Nephron (organoid): ENCODE measurements around the gene F2.

Experiments used
- H3K27ac Mint-ChIP-seq, 3 experiments: 2 replicates each; pipeline ENCODE4 v1.8.0; 2020; ENCODE audit warnings: mixed read lengths in 3 of 3, mild to moderate bottlenecking in 2 of 3, moderate library complexity in 1 of 3
- H3K27me3 Mint-ChIP-seq: 2 replicates; pipeline ENCODE4 v1.8.0; 2021; ENCODE audit warnings: low read depth, mild to moderate bottlenecking, moderate library complexity, mixed read lengths
- H3K36me3 Mint-ChIP-seq: 2 replicates; pipeline ENCODE4 v1.8.0; 2020; ENCODE audit warnings: low read depth, mixed read lengths
- H3K4me1 Mint-ChIP-seq: 2 replicates; pipeline ENCODE4 v1.8.0; 2020; ENCODE audit warnings: mixed read lengths
- H3K4me3 Mint-ChIP-seq, 3 experiments: 2 replicates each; pipeline ENCODE4 v1.8.0; 2020; ENCODE audit warnings: mild to moderate bottlenecking in 3 of 3, mixed read lengths in 3 of 3, moderate library complexity in 2 of 3
- H3K9me3 Mint-ChIP-seq: 2 replicates; pipeline ENCODE4 v1.8.0; 2020; ENCODE audit warnings: mixed read lengths
- TF ChIP-seq, protein P1 (sequence below), 3 experiments: fragments of 200-600 bp; sonication (generic); IDR thresholded peaks; one replicate each; pipeline ENCODE4 v1.5.0; 2021; ENCODE audit warnings: antibody characterized with exemption in 3 of 3; ENCODE audit not compliant: unreplicated experiment in 3 of 3

Gene F2

GRCh38 chr11:46674463-46675287 lies 44.3 kb upstream of the F2 start:
- Mint-ChIP-seq H3K9me3 (no peaks in the 10 kb centered on the region), H3K36me3 (peaks cover 49% of the 10 kb centered on the region), H3K4me1 (peaks cover 30% of the 10 kb centered on the region), H3K27ac (peak overlapping the region; percentile 90 to 95 (median 91)), H3K4me3 (peak overlapping the region in 2 of 3 experiments; percentile 2 to 44), H3K27me3 (no peaks in the 10 kb centered on the region)
- TF ChIP-seq, protein P1, sequence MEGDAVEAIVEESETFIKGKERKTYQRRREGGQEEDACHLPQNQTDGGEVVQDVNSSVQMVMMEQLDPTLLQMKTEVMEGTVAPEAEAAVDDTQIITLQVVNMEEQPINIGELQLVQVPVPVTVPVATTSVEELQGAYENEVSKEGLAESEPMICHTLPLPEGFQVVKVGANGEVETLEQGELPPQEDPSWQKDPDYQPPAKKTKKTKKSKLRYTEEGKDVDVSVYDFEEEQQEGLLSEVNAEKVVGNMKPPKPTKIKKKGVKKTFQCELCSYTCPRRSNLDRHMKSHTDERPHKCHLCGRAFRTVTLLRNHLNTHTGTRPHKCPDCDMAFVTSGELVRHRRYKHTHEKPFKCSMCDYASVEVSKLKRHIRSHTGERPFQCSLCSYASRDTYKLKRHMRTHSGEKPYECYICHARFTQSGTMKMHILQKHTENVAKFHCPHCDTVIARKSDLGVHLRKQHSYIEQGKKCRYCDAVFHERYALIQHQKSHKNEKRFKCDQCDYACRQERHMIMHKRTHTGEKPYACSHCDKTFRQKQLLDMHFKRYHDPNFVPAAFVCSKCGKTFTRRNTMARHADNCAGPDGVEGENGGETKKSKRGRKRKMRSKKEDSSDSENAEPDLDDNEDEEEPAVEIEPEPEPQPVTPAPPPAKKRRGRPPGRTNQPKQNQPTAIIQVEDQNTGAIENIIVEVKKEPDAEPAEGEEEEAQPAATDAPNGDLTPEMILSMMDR (IDR thresholded peaks at IDR 0.05; ENCODE audit: unreplicated experiment in 3 of 3): no peak

DNA sequence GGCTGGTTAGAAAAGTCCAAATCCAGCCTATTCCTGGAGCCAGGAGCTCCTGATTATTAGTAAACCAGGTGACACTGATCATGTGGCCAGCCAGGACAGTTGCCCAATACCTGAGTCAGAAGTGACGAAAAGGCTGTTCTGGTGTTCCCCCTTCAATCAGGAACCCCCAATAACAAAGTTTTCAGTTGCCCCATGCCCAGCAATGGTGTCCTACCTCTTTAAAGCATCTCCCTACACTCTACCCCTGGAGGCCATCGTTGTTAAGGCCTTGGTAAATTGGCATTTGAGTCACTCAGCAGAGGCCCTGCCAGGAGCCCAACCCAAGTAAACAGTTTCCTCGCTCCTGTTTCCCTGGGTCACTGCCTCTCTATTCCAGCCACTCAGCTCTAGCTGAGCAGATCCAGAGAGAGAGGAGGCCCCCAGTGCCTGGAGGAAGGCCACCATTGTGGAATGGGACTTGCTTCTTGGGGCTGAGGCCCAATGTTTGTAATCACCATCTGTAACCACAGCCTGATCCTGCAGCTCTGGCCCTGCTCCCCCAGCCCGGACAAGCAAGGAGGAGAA lies 43.6 kb upstream of the F2 start:
- Mint-ChIP-seq H3K4me1 (peaks cover 28% of the 10 kb centered on the region), H3K27me3 (no peaks in the 10 kb centered on the region), H3K4me3 (no peak overlapping the region), H3K36me3 (peaks cover 46% of the 10 kb centered on the region), H3K27ac (peak overlapping the region; percentile 90 to 95 (median 91)), H3K9me3 (no peaks in the 10 kb centered on the region)
- TF ChIP-seq, protein P1 (IDR thresholded peaks at IDR 0.05; ENCODE audit: unreplicated experiment in 3 of 3): no peak

- peak overlapping the region in 2 of 3 experiments; percentile 91 to 95 for H3K27ac Mint-ChIP-seq
- H3K27me3 Mint-ChIP-seq: no peaks in the 10 kb centered on the region
- no peaks in the 10 kb centered on the region for H3K9me3 Mint-ChIP-seq
- TF ChIP-seq, protein P1 (IDR thresholded peaks at IDR 0.05; ENCODE audit: unreplicated experiment in 3 of 3): no peak
- H3K36me3 Mint-ChIP-seq: peaks cover 48% of the 10 kb centered on the region
- H3K4me1 Mint-ChIP-seq: peaks cover 28% of the 10 kb centered on the region
- no peak overlapping the region for H3K4me3 Mint-ChIP-seq
Observed at GRCh38 chr11:46675949-46676348, 43.1 kb upstream of the F2 start.

GRCh38 chr11:46676436-46677158 lies 42.4 kb upstream of the F2 start:
- no peaks in the 10 kb centered on the region for H3K9me3 Mint-ChIP-seq
- no peak overlapping the region for H3K4me3 Mint-ChIP-seq
- H3K4me1 Mint-ChIP-seq: peaks cover 28% of the 10 kb centered on the region
- no peaks in the 10 kb centered on the region for H3K27me3 Mint-ChIP-seq
- TF ChIP-seq, protein P1 (IDR thresholded peaks at IDR 0.05; ENCODE audit: unreplicated experiment in 3 of 3): no peak
- peaks cover 43% of the 10 kb centered on the region for H3K36me3 Mint-ChIP-seq
- peak overlapping the region in 1 of 3 experiments; percentile 19 for H3K27ac Mint-ChIP-seq

GRCh38 chr11:46677169-46677568 lies 41.8 kb upstream of the F2 start:
- H3K9me3 Mint-ChIP-seq: no peaks in the 10 kb centered on the region
- peaks cover 23% of the 10 kb centered on the region for H3K4me1 Mint-ChIP-seq
- peak overlapping the region in 1 of 3 experiments; percentile 3 for H3K27ac Mint-ChIP-seq
- H3K4me3 Mint-ChIP-seq: no peak overlapping the region
- H3K36me3 Mint-ChIP-seq: peaks cover 37% of the 10 kb centered on the region
- TF ChIP-seq, protein P1 (IDR thresholded peaks at IDR 0.05; ENCODE audit: unreplicated experiment in 3 of 3): no peak
- H3K27me3 Mint-ChIP-seq: no peaks in the 10 kb centered on the region
